Measurements from ENCODE around the gene ZBTB46. TPM values are rescaled to one million over a fixed set of nuclear protein-coding genes. Genes with fewer than 3 reads are reported as not detected.

The ZBTB46 gene
- 0.57 and 1.3 TPM in 2 replicates for total RNA-seq (2014; rRNA removed; shearing (Covaris generic))
- 0.67 and 1.1 TPM in 2 replicates for total RNA-seq (2022)
- Bru-seq, nascent RNA: percentile 13 among the genes with signal in this experiment
- percentile 16 among the genes with signal in this experiment for BruChase-seq, experiment 1, labeled RNA remaining after a 6-hour chase
- BruChase-seq, experiment 2, labeled RNA remaining after a 2-hour chase: percentile 14 among the genes with signal in this experiment
- long read RNA-seq, partial matches to known transcripts: 0 of 4 reads
- long read RNA-seq, other reads (novel, unspliced or antisense): 4 of 4 reads

- DNase-seq (ENCODE audit: low spot score): peak; percentile 71
- no peaks in the 10 kb centered on the region for H3K79me2 ChIP-seq (ENCODE audit: insufficient read depth, low read depth, low read length)
- no TSS peak for BruUV-seq (replicated peaks)
- no peaks in the 10 kb centered on the region for H4K20me1 ChIP-seq (ENCODE audit: insufficient read depth, low read length)
- ChIA-PET POLR2A (no interaction called here), CTCF (ENCODE audit: unreplicated experiment) (no interaction called here)
- no peaks in the 10 kb centered on the region for H3K9me3 ChIP-seq (ENCODE audit: low read length)
- TF ChIP-seq CTCF (conservative IDR thresholded peaks at IDR 0.05; ENCODE audit: low read length) (no peak), EZH2phosphoT487 (IDR thresholded peaks at IDR 0.05; ENCODE audit: borderline replicate concordance, low read depth, low read length) (no peak)
- H3K4me3 ChIP-seq (ENCODE audit: low read depth, low read length, poor library complexity, severe bottlenecking): peak within 1 kb of the TSS; percentile 51
- no peaks in the 10 kb centered on the region for H3K9me2 ChIP-seq (ENCODE audit: insufficient read depth, low read length)
- H3K36me3 ChIP-seq (ENCODE audit: insufficient read depth, low read length): no peaks in the 10 kb centered on the region
- peak within 1 kb of the TSS; percentile 56 for H3K4me2 ChIP-seq (ENCODE audit: low read length)
- intact Hi-C loops (cut with micrococcal nuclease; ENCODE audit: unreplicated experiment): no loop called here
- no peak within 1 kb of the TSS for H2AFZ ChIP-seq (ENCODE audit: low read length)
- H3K4me1 ChIP-seq (ENCODE audit: insufficient read depth, low read length, poor library complexity, severe bottlenecking): peaks cover 6% of the 10 kb centered on the region
- H3K27ac ChIP-seq (ENCODE audit: low read depth, low read length, poor library complexity, severe bottlenecking): no peak within 1 kb of the TSS
Measured at GRCh38 chr20:63830841-63831588, at the start of gene ZBTB46. Gene ZBTB46, minus strand, starts transcription at chr20:63831264. Its CDS starts 40,507 bp downstream, at chr20:63790757.

- Histone ChIP-seq H3K4me3 (ENCODE audit: low read depth, low read length, poor library complexity, severe bottlenecking) (no peak overlapping the region), H3K27ac (ENCODE audit: low read depth, low read length, poor library complexity, severe bottlenecking) (peak overlapping the region; percentile 31), H3K4me1 (ENCODE audit: insufficient read depth, low read length, poor library complexity, severe bottlenecking) (no peaks in the 10 kb centered on the region), H3K36me3 (ENCODE audit: insufficient read depth, low read length) (peaks cover 76% of the 10 kb centered on the region), H3K4me2 (ENCODE audit: low read length) (no peak overlapping the region), H2AFZ (ENCODE audit: low read length) (no peak overlapping the region), H3K9me3 (ENCODE audit: low read length) (peaks cover 16% of the 10 kb centered on the region; the same call in 1 of the 2 replicates), H3K9me2 (ENCODE audit: insufficient read depth, low read length) (no peaks in the 10 kb centered on the region), H3K79me2 (ENCODE audit: insufficient read depth, low read depth, low read length) (no peaks in the 10 kb centered on the region), H4K20me1 (ENCODE audit: insufficient read depth, low read length) (no peaks in the 10 kb centered on the region)
- POLR2A ChIA-PET: no interaction called here
- CTCF ChIA-PET (ENCODE audit: unreplicated experiment): no interaction called here
- DNase-seq (ENCODE audit: low spot score): no peak
- intact Hi-C loops (cut with micrococcal nuclease; ENCODE audit: unreplicated experiment): no loop called here
- no TSS peak for BruUV-seq (replicated peaks)
- no peak for TF ChIP-seq CTCF (conservative IDR thresholded peaks at IDR 0.05; ENCODE audit: low read length)
- TF ChIP-seq EZH2phosphoT487 (IDR thresholded peaks at IDR 0.05; ENCODE audit: borderline replicate concordance, low read depth, low read length): no peak
Measured at GRCh38 chr20:63878899-63879663, 48.0 kb upstream of the ZBTB46 start.

All from OCI-LY7 (cell line).